Lower lobe of right lung (tissue), 2 donors: ENCODE measurements around the gene CACNG1. TPM values are rescaled to one million over a fixed set of nuclear protein-coding genes. Genes with fewer than 3 reads are reported as not detected.

Source experiments
- ATAC-seq, 2 donors: fragments of 200-7000 bp; cut with Tn5 transposase; one replicate each; pipeline ENCODE4 v1.9.1; 2020 to 2022; ENCODE audit warnings: mild to moderate bottlenecking in 2 of 2, moderate library complexity in 2 of 2
- DNase-seq: peaks from one replicate; pipeline ENCODE4 v3.0.0-alpha.2; 2020
- H3K27ac ChIP-seq: fragments of 200-600 bp; one replicate; pipeline ENCODE4 v1.8.0; 2022
- H3K27me3 ChIP-seq: fragments of 200-600 bp; one replicate; pipeline ENCODE4 v1.8.0; 2022; ENCODE audit warnings: low read depth
- H3K36me3 ChIP-seq: fragments of 200-600 bp; one replicate; pipeline ENCODE4 v1.8.0; 2022; ENCODE audit warnings: mild to moderate bottlenecking
- H3K4me1 ChIP-seq: fragments of 200-600 bp; one replicate; pipeline ENCODE4 v1.8.0; 2022
- H3K4me3 ChIP-seq: fragments of 200-600 bp; one replicate; pipeline ENCODE4 v1.8.0; 2022; ENCODE audit warnings: mild to moderate bottlenecking
- H3K9me3 ChIP-seq: fragments of 200-600 bp; one replicate; pipeline ENCODE4 v1.8.0; 2022
- intact Hi-C: fragments of 100-400 bp; cut with DNase I; formaldehyde crosslinking; loops from one replicate; pipeline ENCODE4 v1.11.0; 2022
- total RNA-seq: library from RNA; stranded (reverse); fragmentation: NEBNext Ultra II Directional; extraction: Animal tissue kit (Norgen Biotek cat#: 25700); gene quantifications from one replicate; pipeline ENCODE4 v1.2.1, GENCODE V29; 2021
- TF ChIP-seq, protein P1 (sequence below): fragments of 200-600 bp; IDR thresholded peaks from one replicate; pipeline ENCODE4 v1.8.0; 2022; ENCODE audit warnings: antibody characterized with exemption, mild to moderate bottlenecking
- donor health status: DM: no; HTN: yes; CAD: no; lungs with severe emphysema.

The CACNG1 gene
- total RNA-seq, 1 donor from 2014 or later, result not detected

DNA sequence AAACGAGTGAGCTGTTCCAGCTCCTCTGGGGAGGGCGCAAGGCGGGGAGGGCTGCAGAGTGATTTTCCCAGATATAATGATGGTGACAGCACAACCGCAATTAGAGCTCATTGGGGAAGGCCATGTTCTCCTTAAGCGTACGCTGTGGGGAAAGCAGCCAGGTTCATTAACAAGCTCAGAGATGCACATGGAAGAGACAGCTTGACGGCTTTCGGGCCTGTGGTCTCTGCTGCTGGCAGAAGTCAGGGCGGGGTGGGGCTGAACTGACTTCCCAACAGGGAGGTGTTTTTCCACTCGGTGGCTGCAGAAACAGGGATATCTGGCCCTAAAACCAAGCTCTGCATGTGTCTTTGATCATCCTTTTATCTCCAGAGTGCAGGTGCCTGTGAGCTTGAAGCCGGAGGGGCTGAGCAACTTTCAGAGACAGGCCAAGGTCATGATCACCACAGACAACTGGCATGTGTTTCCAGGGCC lies 24.0 kb upstream of the CACNG1 start:
- no peak overlapping the region for H3K27ac ChIP-seq
- no peaks in the 10 kb centered on the region for H3K27me3 ChIP-seq
- DNase-seq, result no peak
- H3K4me3 ChIP-seq, result no peak overlapping the region
- H3K36me3 ChIP-seq, result no peaks in the 10 kb centered on the region
- intact Hi-C loops, result no loop called here
- no peak for ATAC-seq
- H3K9me3 ChIP-seq, result no peaks in the 10 kb centered on the region
- TF ChIP-seq, protein P1, sequence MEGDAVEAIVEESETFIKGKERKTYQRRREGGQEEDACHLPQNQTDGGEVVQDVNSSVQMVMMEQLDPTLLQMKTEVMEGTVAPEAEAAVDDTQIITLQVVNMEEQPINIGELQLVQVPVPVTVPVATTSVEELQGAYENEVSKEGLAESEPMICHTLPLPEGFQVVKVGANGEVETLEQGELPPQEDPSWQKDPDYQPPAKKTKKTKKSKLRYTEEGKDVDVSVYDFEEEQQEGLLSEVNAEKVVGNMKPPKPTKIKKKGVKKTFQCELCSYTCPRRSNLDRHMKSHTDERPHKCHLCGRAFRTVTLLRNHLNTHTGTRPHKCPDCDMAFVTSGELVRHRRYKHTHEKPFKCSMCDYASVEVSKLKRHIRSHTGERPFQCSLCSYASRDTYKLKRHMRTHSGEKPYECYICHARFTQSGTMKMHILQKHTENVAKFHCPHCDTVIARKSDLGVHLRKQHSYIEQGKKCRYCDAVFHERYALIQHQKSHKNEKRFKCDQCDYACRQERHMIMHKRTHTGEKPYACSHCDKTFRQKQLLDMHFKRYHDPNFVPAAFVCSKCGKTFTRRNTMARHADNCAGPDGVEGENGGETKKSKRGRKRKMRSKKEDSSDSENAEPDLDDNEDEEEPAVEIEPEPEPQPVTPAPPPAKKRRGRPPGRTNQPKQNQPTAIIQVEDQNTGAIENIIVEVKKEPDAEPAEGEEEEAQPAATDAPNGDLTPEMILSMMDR, result no peak
- H3K4me1 ChIP-seq, result no peaks in the 10 kb centered on the region

DNA sequence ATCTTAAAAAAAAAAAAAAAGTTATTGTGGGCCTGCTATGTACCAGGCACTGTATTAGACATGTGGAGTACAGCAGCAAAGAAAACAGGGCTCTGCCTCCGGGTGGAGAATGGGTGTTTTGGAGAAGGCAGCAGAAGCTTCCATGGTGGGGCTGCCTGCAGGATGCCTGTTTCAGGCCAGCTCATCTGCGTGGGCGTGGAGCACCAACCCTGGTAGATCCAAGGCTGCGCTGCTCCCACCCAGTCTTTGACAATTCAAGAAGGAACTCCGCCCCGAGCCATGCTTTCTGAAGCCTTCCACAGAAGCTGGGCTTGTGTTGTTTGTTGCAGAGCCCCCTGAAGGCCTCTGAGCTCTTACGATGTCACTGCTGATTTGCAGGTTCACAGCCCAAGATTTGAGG lies 23.2 kb upstream of the CACNG1 start:
- no peaks in the 10 kb centered on the region for H3K4me1 ChIP-seq
- H3K27me3 ChIP-seq, result no peaks in the 10 kb centered on the region
- intact Hi-C loops, result no loop called here
- no peaks in the 10 kb centered on the region for H3K36me3 ChIP-seq
- H3K9me3 ChIP-seq, result no peaks in the 10 kb centered on the region
- H3K4me3 ChIP-seq, result no peak overlapping the region
- ATAC-seq (no peak), DNase-seq (no peak)
- H3K27ac ChIP-seq, result no peak overlapping the region
- TF ChIP-seq, protein P1, result no peak

DNA sequence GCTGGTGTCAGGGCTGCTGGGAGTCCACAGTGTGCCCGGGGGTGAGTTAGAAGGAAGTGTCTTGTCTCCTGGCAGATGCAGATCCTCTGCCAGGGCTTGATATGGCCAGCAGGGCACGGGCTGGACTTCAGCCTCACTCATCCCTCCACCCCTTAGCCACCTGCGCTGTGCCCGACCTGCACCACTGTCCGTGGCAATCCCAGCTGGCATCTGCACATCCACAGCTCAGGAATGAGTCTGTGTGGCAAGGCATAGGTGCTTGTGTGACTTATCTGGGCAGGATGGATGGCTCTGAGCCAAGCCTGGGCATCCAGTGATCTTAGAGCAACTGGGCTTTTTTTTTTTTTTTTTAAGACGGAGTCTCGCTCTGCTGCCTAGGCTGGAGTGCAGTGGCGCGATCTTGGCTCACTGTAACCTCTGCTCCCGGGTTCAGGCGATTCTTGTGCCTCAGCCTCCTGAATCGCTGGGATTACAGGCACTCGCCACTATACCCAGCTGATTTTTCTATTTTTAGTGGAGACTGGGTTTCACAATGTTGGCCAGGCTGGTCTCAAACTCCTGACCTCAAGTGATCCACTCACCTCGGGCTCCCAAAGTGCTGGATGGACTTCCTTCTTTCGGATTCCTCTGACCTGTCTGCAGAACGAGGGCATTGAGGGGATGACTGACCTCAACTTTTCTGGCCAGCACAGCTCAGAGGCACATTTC lies 22.5 kb upstream of the CACNG1 start:
- no peak overlapping the region for H3K27ac ChIP-seq
- ATAC-seq (no peak), DNase-seq (no peak)
- TF ChIP-seq, protein P1, result no peak
- no peaks in the 10 kb centered on the region for H3K36me3 ChIP-seq
- no peaks in the 10 kb centered on the region for H3K27me3 ChIP-seq
- H3K4me3 ChIP-seq, result no peak overlapping the region
- H3K9me3 ChIP-seq, result no peaks in the 10 kb centered on the region
- intact Hi-C loops, result no loop called here
- H3K4me1 ChIP-seq, result no peaks in the 10 kb centered on the region

DNA sequence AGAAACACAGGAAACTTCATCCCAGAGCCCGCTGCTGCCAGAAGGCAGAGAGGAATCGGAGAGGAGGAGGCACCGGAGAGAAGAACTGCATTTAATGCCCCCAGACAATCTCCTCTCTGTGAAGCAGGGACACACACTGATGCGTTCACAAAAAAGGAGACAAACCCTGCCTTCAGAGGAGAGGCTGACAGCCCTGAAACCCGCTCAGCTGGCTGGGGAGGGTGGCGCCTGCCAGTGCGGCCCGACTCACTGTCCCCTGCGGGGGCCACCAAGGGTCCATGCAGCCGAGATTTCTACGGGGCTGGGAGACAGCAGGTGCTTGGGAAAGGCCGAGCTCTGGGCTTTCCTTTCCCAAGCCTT lies 21.9 kb upstream of the CACNG1 start:
- H3K27me3 ChIP-seq, result no peaks in the 10 kb centered on the region
- ATAC-seq (no peak), DNase-seq (no peak)
- intact Hi-C loops, result no loop called here
- no peaks in the 10 kb centered on the region for H3K36me3 ChIP-seq
- H3K9me3 ChIP-seq, result no peaks in the 10 kb centered on the region
- H3K4me3 ChIP-seq, result no peak overlapping the region
- TF ChIP-seq, protein P1, result no peak
- no peaks in the 10 kb centered on the region for H3K4me1 ChIP-seq
- no peak overlapping the region for H3K27ac ChIP-seq

DNA sequence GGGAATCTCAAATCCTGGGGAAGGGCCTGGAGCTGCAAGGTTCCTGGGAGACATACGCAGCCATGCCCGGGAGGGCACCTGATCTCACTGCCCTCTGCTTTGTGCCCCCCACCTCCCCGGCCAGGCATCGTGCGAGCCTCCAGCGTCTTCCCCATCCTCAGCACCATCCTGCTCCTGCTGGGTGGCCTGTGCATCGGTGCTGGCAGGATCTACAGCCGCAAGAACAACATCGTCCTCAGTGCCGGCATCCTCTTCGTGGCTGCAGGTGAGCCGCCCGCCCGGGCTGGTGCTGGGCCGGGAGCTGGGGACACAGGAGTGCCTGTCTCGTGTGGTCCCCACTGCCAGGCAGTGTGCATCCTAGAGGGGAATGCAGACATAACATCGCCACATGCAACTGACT lies 19.6 kb upstream of the CACNG1 start:
- Histone ChIP-seq H3K9me3 (no peaks in the 10 kb centered on the region), H3K4me1 (no peaks in the 10 kb centered on the region), H3K36me3 (no peaks in the 10 kb centered on the region), H3K27ac (no peak overlapping the region), H3K27me3 (no peaks in the 10 kb centered on the region), H3K4me3 (no peak overlapping the region)
- TF ChIP-seq, protein P1, result no peak
- intact Hi-C loops, result no loop called here
- ATAC-seq (no peak), DNase-seq (no peak)
